SIG-M5 treated with dmso at 0.1 percent for 504 hours (cell line): ENCODE results near the gene A2M.

Source experiments
- DNase-seq: peaks from one replicate; lab custom pipeline; 2025; ENCODE audit not compliant: unreplicated experiment; lab: John Stamatoyannopoulos, UW

Gene A2M

DNA sequence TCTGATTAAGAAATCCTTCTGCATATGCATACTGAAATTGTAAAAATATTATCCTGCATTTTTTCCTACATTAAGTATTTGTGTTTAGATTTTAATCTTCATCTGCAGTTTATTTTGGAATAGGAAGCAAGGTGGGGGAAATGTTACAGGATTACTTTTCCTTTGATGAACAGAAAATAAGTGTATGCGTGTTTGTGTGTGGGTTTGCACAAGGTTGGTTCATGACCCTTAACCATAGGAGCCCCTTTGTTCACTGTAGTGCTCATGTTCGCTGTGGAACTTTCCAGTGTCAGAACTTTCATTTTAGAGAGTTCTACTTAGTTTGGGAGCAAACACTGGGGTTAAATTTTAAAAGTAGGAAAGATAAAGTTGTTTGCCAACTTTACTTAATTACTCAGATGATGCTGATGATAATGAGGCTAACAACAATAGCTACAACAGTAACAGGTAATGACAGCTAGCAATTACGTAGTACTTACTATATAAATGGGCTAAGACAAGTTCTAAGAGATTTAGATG lies 6.4 kb upstream of the A2M start:
- DNase-seq = no peak

DNA sequence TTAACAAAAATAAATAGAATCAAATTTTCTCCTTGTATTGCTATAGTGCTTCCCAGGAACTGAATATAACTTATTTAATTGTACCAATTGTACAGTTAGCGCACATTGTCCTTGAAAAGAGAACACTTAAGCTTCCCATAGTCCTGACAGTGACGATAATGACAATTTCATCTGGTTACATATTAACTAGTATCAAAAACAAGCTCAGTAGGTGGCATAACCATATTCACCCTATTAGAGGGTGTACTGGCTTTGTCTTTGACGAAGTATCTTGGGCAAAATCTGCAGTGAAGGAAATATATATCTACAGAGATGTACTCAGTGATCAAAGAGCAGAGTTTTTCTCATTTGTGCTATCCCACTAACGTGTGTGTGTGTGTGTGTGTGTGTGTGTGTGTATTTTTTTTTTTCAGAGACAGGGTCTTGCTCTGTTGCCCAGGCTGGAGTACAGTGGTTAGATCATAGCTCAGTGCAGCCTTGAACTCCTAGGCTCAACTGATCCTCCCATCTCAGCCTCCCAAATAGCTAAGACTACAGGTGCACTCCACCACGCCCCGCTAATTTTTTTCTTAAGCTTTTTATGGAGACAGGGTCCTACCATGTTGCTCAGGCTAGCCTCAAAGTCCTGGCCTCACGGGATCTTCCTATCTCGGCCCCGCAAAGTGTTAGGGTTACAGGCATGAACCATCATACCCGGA lies 4.9 kb upstream of the A2M start:
- DNase-seq = no peak

DNA sequence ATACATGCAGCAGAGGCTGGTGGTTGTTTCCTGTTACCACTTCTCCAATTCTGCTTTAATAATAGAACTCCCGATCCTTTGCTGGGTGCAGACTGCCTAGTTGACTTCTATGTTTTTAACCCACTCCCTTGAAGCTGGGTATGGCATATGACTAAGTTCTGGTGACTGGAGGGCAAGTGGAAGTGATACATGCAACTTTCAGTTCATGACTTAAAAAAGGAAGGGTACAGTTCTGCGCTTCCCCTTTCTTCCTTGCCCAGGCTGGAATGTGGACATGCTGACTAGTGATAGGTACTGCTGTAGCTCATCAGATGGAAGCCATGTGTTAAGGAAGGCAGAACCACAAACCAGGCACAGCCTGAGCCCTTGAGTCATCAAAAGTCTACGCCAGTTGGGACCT lies 2.4 kb upstream of the A2M start:
- peak; percentile 99 for DNase-seq

DNA sequence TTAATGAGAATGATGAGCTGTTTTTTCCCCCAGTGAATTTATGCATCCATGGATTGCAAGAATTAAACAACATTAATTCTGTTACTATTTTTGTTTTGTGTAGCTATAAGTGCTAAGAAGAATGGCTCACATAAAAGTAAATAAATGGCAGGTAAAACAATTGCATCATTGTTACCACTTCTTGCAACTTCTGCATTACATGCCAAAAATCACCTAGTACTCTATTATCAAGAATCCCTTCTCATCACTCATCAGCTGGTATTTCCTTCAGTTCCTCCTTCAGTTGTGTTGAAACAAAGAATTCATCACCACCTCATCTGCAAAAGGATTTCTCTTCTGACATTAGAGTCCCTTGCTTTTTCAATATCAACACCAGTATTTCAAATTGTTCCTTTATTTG lies 773 bp downstream of the A2M start:
- no peak for DNase-seq

DNA sequence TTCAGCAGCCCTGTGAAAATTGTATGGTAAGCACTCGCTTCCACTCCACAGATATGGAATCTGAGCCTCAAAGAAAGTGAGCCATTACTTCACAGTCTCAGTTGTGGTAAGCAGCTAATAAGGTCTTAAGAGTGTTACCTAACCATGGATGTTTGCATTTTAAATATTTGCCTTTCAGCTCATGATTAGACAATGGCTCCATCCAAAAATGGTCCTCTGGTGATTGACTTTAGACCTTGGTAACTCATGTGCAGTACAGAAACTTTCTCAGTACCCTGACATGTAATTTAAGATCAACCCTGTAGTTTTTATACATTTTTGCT lies 1.8 kb downstream of the A2M start:
- no peak for DNase-seq

DNA sequence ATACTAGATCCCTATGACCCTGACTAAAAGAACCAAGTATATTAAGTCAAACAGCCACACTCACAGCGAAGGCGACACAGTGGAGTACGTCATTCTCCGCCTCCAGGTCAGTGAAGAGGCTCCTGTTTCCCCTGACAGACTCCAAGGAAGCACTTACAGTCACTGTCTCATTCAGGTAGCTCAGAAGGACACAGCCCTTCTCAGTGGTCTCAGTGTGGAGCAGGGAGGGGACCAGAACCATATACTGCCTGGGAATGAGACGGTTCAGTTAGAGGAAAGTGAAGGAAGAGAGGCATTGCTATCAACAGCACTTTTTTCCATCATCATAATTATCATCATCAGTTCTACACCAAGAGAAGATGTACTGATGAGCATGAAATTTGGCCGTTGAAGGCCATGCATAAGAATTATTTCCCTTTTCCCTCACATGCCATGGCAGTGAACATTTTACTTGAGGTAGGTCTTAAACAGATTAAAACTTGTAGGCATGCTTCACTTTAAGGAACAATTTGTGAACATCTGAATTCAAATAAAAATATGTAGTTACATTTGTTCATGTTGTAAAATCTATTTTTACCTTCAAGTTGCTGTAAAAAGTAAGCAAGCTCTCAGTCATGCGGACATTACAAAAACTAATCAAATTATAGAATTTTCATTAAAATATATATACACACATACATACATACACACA lies 2.3 kb downstream of the A2M start:
- DNase-seq = no peak

DNA sequence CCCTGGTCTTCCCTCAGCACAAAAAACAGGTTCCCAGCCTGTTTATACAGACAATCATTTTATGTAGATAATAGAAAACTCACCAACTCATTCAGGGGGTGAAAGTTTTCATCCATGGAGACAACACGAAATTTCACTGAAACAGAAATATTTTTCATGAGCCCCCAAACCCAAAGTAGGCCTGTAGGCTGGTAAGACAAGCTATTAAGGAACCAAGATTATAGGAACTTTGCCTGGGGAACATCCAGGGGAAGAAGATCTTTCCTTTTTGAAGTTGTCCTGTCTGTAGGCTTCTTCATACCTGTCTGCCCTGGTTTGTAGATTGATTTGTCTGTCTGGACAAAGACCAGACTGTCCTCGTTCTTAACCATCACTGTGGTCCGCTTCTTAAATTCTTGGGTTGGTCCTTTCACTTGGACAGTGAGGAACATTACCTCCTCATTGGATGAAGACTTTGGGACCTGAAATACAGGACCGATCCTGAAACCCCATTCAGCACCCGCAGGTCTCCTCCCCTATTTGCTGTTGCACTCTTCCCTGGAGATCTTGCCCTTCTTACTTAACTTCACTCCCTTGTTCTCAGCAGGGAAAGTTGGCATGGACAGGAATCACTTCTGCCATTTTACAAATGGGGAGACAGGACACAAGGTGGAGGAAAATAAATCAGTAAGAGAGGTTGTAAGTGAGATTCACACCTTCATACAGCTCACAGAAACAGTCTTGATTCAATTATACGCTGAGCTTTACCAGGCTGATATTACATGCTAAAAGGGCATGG lies 3.5 kb downstream of the A2M start:
- DNase-seq = no peak

DNA sequence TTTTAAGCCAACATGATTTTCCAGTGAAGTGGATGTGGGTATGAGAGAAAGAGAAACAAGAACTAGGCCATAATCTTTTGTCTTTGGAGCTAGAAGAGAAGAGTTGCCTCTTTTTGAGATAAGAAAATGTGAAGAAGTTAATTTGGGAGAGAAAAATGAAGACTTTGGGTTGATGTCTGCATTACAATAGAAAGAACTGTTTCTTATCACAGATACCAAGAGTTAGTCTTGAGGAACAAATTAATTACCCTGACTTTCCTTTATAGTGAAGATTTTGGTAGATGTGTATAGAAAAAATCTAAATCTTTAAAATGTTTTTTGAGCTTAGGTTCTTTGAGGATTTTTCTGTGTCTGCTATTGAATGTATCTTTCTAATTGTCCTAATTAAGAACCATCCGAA lies 4.2 kb downstream of the A2M start:
- DNase-seq = no peak

DNA sequence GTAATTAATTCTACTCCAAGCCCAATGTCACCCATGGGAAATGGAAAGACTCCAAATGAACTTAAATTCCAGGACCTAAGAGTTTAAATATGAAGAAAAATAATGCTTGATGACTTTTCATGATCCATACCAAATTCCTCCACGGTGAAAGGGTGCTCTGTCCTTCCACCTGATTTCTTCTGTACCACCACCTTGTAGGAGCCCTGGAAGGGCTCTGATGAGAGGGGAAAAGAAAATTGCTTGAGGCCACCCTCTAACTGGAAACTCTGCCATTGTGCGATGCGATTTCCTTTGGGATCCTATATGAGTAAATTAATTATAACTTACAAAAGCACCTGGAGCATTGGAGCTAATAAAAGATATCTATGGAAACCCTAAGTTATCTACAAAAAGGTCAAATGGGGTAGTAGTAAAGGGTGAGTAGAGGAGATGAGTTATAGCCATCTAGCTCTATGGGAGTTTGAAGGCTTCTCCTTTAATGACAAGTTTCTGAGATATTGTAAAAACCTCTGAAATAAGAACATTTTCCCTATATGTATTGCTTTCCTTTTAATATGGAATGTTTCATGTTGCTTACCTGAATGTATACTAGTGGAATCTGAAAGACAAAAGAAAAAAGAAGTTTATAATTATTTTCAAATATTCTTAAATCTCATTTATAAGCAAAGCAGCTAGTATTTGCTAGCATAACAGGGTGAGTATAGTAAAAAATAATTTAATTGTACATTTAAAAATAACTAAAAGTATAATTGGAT lies 5.8 kb downstream of the A2M start:
- no peak for DNase-seq

DNA sequence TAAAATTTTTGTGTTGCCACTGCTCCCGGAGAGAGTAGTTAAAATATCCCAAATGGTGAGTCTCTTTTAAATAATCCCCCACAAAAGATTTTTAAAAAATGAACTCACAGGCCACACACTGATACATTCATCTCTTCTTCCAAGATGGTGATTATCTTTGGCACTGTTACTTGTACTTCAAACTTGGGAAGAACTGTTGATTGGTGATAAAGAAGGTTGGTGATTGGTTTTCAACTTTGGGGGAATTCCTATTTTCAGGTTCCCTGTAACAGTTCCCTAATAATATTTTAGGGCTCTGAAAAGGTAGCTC lies 6.6 kb downstream of the A2M start:
- no peak for DNase-seq

DNA sequence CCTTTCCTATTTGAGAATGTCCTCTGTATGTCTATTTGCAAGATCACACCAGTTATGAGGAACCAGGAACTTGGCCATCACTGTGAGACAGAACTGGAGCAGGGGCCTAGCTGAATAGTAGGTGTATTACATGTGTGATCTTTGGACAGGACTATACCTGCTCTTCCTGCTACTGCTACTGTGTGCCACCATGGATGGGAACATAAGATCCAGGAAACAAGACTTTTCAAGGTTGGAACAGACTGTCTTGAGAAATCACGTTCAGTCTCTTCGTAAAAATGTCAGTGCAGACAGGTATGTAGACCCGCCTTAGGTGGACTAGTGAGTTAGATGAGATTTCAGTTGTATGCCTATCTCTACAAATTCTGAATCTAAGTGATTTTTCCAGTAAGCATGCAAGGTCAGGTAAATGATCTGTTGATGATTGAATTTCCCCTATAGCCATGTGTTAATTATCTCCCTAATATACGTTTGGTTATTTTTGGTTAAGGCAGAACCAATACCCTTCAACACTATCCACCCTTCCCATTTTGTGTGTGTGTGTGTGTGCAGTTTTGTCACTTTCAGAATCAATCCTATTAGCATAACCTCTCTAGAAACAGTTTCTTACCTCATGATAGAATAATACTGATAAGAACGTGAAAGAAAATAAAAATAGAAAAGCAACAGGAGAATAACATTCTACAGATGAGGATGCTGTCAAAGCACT lies 7.1 kb downstream of the A2M start:
- DNase-seq = no peak

DNA sequence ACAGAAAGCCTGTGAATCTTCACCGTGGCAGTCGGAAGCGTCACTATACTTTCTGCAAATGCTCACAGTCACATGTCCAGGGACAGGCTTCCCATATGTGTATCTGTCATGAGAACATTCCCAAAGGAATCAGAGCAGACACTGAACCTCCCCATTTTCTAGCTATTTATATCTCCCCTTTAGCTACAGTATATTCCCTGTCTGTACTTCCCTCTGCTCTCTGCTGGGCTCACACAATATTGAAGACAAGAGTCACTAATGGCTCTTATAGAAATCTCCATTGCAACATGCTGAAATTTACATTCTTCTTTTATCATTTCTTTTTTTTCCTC lies 8.2 kb downstream of the A2M start:
- no peak for DNase-seq

DNA sequence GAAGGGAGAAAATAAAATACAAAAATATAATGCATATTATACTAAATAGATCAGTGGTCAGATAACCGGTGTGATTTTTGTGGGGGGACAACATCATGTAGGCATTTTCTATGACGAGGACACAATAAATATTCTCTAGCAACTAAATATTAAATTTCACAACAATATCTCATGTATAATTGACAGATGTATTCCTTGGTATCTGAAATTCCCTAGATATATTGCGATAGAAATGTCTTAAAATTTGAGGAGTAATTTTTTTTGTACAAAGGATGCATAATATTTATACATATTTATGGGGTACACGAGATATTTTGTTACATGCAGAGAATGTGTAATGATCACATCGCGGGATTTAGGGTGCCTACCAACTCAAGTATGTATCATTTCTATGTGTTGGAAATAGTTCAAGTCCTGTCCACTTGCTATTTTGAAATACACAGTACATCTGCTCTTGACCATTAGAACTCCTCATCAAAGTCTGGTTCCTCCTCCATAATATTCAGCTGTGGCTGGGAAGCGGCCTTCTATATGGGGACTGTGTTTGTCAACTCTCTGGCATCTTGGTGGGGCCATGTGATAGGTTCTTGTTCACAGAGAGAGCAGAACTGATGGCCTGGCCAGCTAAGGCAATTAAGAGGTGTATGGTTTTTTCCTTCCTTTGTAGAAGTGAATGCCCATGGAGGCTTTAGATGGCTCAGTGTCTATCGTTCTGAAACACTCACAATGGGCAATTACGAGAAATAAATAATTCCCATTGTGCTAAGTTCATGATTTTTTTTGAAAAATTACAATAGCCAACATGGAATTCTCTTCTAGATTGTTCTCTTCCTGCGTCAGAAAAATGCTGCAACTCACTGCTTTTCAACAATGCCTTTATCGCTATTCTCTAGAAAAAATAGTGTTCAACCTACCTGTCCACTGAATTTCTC lies 8.8 kb downstream of the A2M start:
- DNase-seq = no peak

DNA sequence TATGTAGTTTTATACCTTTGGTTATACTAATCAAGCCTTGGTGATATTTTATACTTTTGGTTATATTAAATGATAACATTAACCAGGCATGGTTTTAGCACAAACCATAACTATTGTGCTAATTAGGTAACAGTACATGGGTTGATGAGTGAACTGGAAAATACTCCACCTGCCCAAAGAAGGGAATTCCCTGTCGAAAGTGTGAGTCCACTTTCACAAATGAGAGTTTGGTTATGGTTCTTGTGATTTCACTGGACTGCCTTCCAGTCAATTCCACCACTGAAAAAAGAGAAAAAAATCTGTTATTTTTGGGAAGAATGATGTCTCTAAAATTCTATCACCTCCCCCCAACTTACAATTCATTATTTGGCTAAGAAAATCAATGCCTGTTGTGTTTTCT lies 9.7 kb downstream of the A2M start:
- DNase-seq = no peak

DNA sequence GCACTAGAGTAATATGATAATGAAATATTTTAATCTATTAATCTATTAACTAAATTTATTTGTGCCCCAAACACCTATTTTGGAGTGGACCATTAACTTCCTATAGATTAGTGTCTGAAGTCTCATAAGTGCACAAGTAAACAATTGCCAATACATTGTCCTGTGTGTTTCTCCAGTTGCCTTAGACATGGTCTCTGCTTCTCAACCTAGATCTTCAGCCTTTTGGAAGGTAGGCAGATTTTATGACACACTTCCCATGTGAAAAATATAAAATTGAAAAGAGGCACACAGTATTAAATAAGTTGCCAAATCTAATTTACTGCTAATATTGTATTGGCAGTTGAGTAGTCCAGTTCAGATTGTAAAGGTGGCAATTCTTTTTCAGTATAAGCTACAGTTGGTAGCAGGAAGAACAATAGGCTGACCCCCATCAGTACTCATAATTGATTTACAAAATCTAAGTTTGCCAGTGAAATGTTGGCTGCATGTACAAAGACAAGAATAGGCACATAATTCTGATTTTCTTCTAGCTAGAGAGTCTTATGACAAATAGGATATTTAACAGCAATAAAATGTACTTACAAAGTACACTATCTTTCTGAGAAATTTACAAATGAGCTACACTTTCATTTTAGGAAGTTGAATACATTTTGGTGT lies 10.8 kb downstream of the A2M start:
- no peak for DNase-seq

DNA sequence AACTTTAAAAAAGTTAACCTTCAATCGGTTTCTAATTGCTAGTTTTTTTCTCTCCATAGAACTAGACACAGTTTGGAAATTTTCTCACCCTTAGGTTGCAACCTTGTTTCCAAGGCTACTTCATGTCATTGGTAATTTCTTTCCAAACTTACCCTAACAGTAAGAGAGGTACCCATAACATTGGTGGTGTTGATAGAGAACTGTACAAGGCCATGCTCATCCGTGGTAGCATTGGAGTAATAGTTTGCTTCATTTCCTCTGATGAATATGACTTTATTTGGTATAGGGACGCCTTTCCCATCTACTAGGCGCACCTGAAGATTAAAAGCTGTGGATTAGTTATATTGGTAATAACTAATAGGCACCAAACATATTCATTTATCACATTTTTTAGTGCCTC lies 11.6 kb downstream of the A2M start:
- DNase-seq = no peak

DNA sequence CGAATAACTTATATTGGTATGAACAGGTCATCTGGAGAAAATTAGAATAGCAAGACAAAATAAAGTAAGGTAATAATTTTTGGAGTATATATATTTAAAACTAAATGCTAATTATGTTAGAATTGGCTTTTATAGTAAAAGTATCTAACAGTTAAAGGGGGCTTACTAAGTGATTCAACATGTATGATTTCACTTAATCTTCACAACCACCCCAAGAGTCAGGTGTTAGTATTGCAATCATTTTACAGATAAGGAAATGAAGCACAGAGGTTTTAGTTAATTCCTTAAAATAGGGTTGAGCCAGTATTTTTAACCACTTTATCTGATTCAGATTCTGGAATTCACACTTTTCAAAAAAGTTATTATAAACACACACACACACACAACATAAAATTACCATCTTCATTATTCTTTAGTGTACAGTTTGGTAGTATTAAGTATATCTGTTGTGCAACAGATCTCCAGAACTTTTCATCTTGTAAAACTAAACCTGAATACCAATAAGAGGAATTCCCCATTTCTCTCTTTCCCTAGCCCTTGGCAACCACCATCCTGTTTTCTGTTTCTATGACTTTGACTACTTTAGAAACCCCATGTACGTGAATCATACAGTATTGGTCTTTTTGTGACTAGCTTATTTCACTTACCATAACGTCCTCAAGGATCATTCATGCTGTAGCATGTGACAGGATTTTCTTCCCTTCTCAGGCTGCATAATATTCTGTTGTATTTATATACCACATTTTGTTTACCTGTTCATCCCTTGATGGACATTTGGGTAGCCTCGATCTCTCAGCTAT lies 12.5 kb downstream of the A2M start:
- DNase-seq = no peak

DNA sequence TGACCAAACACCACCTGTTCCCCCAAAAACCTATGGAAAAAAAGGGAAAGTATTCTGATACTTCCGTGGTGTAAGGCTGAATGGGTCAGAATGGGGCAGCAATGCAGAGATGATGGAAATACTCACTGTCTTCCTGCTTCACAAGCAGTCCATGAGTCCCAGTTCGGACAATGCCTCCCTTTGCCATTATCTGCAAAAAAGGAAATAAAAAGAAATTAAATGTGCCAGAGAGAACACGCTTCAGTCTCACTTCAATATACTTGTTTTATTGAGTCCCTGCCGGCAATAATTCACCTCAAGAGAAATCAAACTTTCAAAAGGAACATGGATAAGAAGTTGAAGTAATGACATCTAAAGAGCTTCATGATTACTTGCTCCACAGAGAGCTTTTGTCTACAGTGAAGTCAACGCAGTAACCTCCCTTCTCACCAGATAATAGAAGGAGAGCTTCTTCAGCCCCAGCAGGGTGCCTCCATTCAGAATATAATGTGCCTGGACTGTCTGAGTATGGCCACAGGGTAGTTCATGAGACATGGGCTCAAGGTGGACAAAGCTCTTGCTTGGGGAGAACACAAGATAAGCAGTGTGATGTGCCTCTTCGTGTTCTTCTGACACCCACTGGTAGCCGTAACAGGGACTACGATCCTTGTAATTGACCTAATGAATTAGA lies 14.6 kb downstream of the A2M start:
- DNase-seq = no peak
